ENCODE data around the gene CCDC178.

DNA sequence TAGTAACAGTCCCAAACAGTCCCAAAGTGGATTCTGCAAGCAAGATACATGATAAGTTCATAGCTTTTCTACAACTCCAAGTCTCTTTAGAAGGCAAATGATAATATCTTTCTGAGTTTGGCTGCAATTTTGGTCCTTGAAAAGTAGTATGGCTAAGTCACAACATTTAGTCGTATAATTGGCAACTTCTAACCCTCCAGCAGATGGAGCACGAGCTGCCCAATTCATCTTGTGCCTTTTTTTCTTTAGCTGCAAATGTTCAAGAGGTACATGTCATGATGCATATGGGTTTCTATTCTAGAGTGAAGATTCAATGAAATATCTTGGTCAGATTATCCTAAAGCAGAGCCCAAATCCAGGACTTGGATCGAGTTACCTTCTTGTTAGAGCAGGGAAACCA lies 540.7 kb downstream of the CCDC178 start:
- TF ChIP-seq, protein P1, sequence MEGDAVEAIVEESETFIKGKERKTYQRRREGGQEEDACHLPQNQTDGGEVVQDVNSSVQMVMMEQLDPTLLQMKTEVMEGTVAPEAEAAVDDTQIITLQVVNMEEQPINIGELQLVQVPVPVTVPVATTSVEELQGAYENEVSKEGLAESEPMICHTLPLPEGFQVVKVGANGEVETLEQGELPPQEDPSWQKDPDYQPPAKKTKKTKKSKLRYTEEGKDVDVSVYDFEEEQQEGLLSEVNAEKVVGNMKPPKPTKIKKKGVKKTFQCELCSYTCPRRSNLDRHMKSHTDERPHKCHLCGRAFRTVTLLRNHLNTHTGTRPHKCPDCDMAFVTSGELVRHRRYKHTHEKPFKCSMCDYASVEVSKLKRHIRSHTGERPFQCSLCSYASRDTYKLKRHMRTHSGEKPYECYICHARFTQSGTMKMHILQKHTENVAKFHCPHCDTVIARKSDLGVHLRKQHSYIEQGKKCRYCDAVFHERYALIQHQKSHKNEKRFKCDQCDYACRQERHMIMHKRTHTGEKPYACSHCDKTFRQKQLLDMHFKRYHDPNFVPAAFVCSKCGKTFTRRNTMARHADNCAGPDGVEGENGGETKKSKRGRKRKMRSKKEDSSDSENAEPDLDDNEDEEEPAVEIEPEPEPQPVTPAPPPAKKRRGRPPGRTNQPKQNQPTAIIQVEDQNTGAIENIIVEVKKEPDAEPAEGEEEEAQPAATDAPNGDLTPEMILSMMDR (IDR thresholded peaks at IDR 0.05): no peak
- no peak for TF ChIP-seq POLR2A (IDR thresholded peaks at IDR 0.05)
- no peak for TF ChIP-seq POLR2AphosphoS5 (IDR thresholded peaks at IDR 0.05)

Data from prostate gland (tissue), 2 donors.